Body of pancreas (tissue), 4 donors: ENCODE results near the gene TOP3B.

Source experiments
- POLR2A ChIP-seq, 3 donors: fragments of 450-650 bp; IDR thresholded peaks; one replicate each; pipeline ENCODE4 v1.6.1; 2016; ENCODE audit warnings: antibody characterized with exemption in 3 of 3, mild to moderate bottlenecking in 2 of 3
- TF ChIP-seq, protein P1 (sequence below), 7 experiments: fragments of 450-650 bp in 4 of 7; fragments of 200-600 bp in 3 of 7; sonication (generic) in 3 of 7; IDR thresholded peaks; one replicate each; pipeline ENCODE4 v1.5.1; 2016 to 2019; ENCODE audit warnings: antibody characterized with exemption in 7 of 7

DNA sequence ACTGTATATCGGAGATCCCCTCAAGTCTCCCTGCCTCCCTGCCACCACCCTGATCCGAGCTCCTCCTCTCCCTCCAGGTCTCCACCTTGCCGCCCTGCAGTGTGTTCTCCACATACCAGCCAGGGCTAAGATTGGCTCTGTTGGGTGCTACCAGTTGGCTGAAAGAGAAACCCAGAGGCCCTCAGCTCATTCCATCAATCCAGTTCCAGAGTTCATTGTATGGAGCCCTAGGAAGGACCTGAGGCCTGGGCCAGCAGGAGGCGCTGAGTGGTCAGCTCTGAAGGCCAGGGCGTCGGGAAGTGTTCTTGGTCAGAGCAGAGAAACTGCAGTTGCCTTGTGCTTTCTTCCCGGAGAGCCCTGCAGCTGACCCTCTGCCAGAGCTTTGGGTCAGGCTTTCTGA is 2.2 kb upstream of the TOP3B start:
- TF ChIP-seq, protein P1, sequence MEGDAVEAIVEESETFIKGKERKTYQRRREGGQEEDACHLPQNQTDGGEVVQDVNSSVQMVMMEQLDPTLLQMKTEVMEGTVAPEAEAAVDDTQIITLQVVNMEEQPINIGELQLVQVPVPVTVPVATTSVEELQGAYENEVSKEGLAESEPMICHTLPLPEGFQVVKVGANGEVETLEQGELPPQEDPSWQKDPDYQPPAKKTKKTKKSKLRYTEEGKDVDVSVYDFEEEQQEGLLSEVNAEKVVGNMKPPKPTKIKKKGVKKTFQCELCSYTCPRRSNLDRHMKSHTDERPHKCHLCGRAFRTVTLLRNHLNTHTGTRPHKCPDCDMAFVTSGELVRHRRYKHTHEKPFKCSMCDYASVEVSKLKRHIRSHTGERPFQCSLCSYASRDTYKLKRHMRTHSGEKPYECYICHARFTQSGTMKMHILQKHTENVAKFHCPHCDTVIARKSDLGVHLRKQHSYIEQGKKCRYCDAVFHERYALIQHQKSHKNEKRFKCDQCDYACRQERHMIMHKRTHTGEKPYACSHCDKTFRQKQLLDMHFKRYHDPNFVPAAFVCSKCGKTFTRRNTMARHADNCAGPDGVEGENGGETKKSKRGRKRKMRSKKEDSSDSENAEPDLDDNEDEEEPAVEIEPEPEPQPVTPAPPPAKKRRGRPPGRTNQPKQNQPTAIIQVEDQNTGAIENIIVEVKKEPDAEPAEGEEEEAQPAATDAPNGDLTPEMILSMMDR (IDR thresholded peaks at IDR 0.05): no peak
- TF ChIP-seq POLR2A (IDR thresholded peaks at IDR 0.05): no peak
